K562 (cell line): ENCODE results near the gene SMC4. TPM values are rescaled to one million over a fixed set of nuclear protein-coding genes. Genes with fewer than 3 reads are reported as not detected.

ENCODE experiments used
- BMI1 ChIP-seq: fragments of 150-350 bp; IDR thresholded peaks from 2 replicates; pipeline ENCODE4 v1.6.1; 2014; ENCODE audit warnings: low read length
- CREBBP ChIP-seq: IDR thresholded peaks from one replicate; pipeline ENCODE4 v1.6.1; 2012; ENCODE audit warnings: low read depth, mild to moderate bottlenecking, control low read depth, inconsistent platforms, low read length
- HMG20A ChIP-seq: fragments of 450-650 bp; formaldehyde crosslinking; conservative IDR thresholded peaks from 2 replicates; pipeline ENCODE4 v1.4.0; 2020; ENCODE audit warnings: mild to moderate bottlenecking, mixed read lengths
- KDM5B ChIP-seq: fragments of 200-600 bp; sonication (generic); IDR thresholded peaks from 2 replicates; pipeline ENCODE4 v1.6.1; 2012; ENCODE audit warnings: low read depth, mild to moderate bottlenecking, moderate library complexity, low read length, control low read depth, inconsistent platforms; ENCODE audit not compliant: insufficient replicate concordance
- RBM22 ChIP-seq: fragments of 200-400 bp; formaldehyde crosslinking; IDR thresholded peaks from 2 replicates; pipeline ENCODE4 v1.6.1; 2018; ENCODE audit warnings: low read length, low read depth; ENCODE audit not compliant: poor library complexity, severe bottlenecking
- SNRNP70 ChIP-seq: fragments of 200-400 bp; formaldehyde crosslinking; optimal IDR thresholded peaks from 2 replicates; pipeline ENCODE3; 2017; ENCODE audit warnings: low read depth, low read length
- polyA plus RNA-seq, 8 experiments: library from polyadenylated mRNA; depleted of rRNA in 4 of 8; stranded (reverse) in 5 of 8; unstranded in 3 of 8; fragments of >200 nt; fragmentation: Nextera tagmentation in 2 of 8; fragmentation: Illumina TruSeq in 1 of 8; extraction: Ambion mirVana in 2 of 8; extraction: Trizol in 1 of 8; gene quantifications; 2 replicates each; pipeline versions ENCODE4 v1.2.1 to v1.2.3, GENCODE V29; 2011 to 2014; ENCODE audit warnings: inconsistent platforms in 1 of 8, missing spikeins in 1 of 8
- total RNA-seq, 7 experiments: library from RNA; depleted of rRNA in 6 of 7; stranded (reverse); fragments of >200 nt in 6 of 7; fragmentation: Illumina TruSeq in 2 of 7; extraction: Trizol in 2 of 7; gene quantifications; 2 replicates each; pipeline versions ENCODE4 v1.2.1 to v1.2.3, GENCODE V29; 2011 to 2021; ENCODE audit warnings: low replicate concordance in 1 of 7
- TF ChIP-seq, protein P1 (sequence below): fragments of 250-450 bp; sonication (Bioruptor Pico); IDR thresholded peaks from 2 replicates; pipeline ENCODE4 v1.8.0; 2022; ENCODE audit warnings: moderate library complexity, mild to moderate bottlenecking, inconsistent platforms
- TF ChIP-seq, protein P2 (sequence below): fragments of 450-650 bp; formaldehyde crosslinking; IDR thresholded peaks from 2 replicates; pipeline ENCODE4 v1.4.0; 2020; ENCODE audit warnings: mild to moderate bottlenecking, moderate library complexity
- TF ChIP-seq, protein P3 (sequence below): fragments of 450-650 bp; IDR thresholded peaks from 2 replicates; pipeline ENCODE4 v1.7.1; 2018; ENCODE audit warnings: mild to moderate bottlenecking, low read depth; ENCODE audit not compliant: partially characterized antibody
- TF ChIP-seq, protein P4 (sequence below), 2 experiments: fragments of 450-650 bp in 1 of 2; sonication (generic) in 1 of 2; formaldehyde crosslinking in 1 of 2; IDR thresholded peaks; 2 replicates each; pipeline versions ENCODE4 v1.7.1 to v1.9.0; 2016 to 2022; ENCODE audit warnings: inconsistent platforms in 1 of 2, mild to moderate bottlenecking in 1 of 2, missing genetic modification reagents in 1 of 2

SMC4 gene
- total and polyA plus RNA-seq, 9 of the 15 experiments (the other 6 are each of a cell fraction or from before 2014, with no cell fraction given), result 87.9 to 347 (median 176) TPM

DNA sequence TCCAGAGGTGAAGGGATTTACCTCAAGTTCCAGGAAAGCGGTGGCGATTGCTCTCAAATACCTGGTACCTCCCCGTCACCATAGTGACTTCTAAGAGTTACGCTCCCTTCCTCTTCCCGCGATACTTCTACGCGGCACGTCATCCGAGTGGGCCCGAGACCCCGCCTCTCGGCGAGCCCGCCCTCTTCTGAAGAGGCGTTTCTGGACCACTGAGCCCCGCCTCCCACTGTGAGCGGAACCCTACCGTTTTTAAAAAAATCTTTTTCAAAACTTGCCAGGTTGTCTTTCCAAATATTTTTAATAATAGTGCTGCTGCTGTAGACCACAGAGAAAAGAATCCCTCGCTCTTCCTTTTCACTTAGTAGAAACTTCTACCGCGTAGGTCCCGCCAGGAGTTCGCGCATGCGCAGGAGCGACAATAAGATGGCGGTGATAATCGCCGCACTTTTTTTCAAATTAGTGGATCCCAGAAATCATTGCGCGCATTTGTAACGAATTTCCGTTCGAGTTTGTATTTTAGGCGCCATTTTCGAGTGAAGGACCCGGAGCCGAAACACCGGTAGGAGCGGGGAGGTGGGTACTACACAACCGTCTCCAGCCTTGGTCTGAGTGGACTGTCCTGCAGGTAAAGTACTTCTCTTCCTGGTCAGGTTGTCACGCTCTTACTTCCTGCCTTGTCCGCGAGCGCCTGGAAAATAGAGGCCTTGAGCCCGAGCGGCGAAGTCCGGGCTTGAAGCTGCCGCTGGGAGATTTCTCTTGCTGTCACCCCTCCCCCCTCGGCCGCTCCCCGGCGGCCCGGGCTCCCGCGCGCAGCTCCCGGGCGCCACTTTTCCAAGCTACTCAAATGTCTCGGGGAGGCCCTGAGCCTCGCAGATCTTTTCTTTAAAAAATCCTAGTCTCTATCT, at the start of gene SMC4, which contains the start of gene IFT80 (continued):
- TF ChIP-seq, protein P1, sequence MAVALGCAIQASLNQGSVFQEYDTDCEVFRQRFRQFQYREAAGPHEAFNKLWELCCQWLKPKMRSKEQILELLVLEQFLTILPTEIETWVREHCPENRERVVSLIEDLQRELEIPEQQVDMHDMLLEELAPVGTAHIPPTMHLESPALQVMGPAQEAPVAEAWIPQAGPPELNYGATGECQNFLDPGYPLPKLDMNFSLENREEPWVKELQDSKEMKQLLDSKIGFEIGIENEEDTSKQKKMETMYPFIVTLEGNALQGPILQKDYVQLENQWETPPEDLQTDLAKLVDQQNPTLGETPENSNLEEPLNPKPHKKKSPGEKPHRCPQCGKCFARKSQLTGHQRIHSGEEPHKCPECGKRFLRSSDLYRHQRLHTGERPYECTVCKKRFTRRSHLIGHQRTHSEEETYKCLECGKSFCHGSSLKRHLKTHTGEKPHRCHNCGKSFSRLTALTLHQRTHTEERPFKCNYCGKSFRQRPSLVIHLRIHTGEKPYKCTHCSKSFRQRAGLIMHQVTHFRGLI (CRISPR knock-in tag), result no peak
- TF ChIP-seq, protein P2, sequence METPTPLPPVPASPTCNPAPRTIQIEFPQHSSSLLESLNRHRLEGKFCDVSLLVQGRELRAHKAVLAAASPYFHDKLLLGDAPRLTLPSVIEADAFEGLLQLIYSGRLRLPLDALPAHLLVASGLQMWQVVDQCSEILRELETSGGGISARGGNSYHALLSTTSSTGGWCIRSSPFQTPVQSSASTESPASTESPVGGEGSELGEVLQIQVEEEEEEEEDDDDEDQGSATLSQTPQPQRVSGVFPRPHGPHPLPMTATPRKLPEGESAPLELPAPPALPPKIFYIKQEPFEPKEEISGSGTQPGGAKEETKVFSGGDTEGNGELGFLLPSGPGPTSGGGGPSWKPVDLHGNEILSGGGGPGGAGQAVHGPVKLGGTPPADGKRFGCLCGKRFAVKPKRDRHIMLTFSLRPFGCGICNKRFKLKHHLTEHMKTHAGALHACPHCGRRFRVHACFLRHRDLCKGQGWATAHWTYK (CRISPR knock-in tag), result no peak
- TF ChIP-seq BMI1 (no peak), CREBBP (no peak), HMG20A (no peak), RBM22 (no peak), KDM5B (peak; percentile 80), SNRNP70 (no peak)
- TF ChIP-seq, protein P3, sequence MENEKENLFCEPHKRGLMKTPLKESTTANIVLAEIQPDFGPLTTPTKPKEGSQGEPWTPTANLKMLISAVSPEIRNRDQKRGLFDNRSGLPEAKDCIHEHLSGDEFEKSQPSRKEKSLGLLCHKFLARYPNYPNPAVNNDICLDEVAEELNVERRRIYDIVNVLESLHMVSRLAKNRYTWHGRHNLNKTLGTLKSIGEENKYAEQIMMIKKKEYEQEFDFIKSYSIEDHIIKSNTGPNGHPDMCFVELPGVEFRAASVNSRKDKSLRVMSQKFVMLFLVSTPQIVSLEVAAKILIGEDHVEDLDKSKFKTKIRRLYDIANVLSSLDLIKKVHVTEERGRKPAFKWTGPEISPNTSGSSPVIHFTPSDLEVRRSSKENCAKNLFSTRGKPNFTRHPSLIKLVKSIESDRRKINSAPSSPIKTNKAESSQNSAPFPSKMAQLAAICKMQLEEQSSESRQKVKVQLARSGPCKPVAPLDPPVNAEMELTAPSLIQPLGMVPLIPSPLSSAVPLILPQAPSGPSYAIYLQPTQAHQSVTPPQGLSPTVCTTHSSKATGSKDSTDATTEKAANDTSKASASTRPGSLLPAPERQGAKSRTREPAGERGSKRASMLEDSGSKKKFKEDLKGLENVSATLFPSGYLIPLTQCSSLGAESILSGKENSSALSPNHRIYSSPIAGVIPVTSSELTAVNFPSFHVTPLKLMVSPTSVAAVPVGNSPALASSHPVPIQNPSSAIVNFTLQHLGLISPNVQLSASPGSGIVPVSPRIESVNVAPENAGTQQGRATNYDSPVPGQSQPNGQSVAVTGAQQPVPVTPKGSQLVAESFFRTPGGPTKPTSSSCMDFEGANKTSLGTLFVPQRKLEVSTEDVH, result peak; percentile 27
- TF ChIP-seq, protein P4, sequence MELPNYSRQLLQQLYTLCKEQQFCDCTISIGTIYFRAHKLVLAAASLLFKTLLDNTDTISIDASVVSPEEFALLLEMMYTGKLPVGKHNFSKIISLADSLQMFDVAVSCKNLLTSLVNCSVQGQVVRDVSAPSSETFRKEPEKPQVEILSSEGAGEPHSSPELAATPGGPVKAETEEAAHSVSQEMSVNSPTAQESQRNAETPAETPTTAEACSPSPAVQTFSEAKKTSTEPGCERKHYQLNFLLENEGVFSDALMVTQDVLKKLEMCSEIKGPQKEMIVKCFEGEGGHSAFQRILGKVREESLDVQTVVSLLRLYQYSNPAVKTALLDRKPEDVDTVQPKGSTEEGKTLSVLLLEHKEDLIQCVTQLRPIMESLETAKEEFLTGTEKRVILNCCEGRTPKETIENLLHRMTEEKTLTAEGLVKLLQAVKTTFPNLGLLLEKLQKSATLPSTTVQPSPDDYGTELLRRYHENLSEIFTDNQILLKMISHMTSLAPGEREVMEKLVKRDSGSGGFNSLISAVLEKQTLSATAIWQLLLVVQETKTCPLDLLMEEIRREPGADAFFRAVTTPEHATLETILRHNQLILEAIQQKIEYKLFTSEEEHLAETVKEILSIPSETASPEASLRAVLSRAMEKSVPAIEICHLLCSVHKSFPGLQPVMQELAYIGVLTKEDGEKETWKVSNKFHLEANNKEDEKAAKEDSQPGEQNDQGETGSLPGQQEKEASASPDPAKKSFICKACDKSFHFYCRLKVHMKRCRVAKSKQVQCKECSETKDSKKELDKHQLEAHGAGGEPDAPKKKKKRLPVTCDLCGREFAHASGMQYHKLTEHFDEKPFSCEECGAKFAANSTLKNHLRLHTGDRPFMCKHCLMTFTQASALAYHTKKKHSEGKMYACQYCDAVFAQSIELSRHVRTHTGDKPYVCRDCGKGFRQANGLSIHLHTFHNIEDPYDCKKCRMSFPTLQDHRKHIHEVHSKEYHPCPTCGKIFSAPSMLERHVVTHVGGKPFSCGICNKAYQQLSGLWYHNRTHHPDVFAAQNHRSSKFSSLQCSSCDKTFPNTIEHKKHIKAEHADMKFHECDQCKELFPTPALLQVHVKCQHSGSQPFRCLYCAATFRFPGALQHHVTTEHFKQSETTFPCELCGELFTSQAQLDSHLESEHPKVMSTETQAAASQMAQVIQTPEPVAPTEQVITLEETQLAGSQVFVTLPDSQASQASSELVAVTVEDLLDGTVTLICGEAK (IDR thresholded peaks at IDR 0.05), result no peak
- TF ChIP-seq, protein P4 (CRISPR knock-in tag; IDR thresholded peaks at IDR 0.05), result no peak
